Measurements from ENCODE around the gene IGF2BP3.

- TF ChIP-seq ZNF274 (IDR thresholded peaks at IDR 0.05; ENCODE audit: low read depth, low read length) (no peak), YY1 (IDR thresholded peaks at IDR 0.05; ENCODE audit: insufficient read depth, insufficient read length) (no peak), SUZ12 (IDR thresholded peaks at IDR 0.05; ENCODE audit: extremely low read depth, insufficient read depth, insufficient read length) (no peak)
Measured at GRCh38 chr7:23430893-23431259, 39.4 kb downstream of the IGF2BP3 start.

Data from NT2/D1 (cell line).